Measurements from ENCODE around the gene APBA1.

- TF ChIP-seq EP300 (IDR thresholded peaks at IDR 0.05) (no peak), POLR2A (IDR thresholded peaks at IDR 0.05) (no peak)
Measured at GRCh38 chr9:69623276-69623675, 48.9 kb downstream of the APBA1 start.

Measured in suprapubic skin (tissue), 2 donors.